CD4-positive, alpha-beta memory T cell (primary cell): ENCODE measurements around the gene SLC25A42. TPM values are rescaled to one million over a fixed set of nuclear protein-coding genes. Genes with fewer than 3 reads are reported as not detected.
A peak's percentile ranks its signal among the peaks of the same experiment; 100 is the strongest.

Source experiments
- CTCF ChIA-PET: fragments of 350-600 bp; sonication (Branson Sonifier 250); formaldehyde crosslinking; loops from one replicate; lab custom pipeline; 2021; ENCODE audit warnings: inconsistent platforms; ENCODE audit not compliant: partially characterized antibody; lab: Charles Lee
- POLR2A ChIA-PET: fragments of 350-600 bp; sonication (Branson Sonifier 250); formaldehyde crosslinking; loops from one replicate; lab custom pipeline; 2021; ENCODE audit not compliant: partially characterized antibody; lab: Charles Lee
- DNase-seq, 5 donors: peaks; one replicate each; pipeline versions ENCODE4 v3.0.0 to v3.0.0-alpha.2; 2020 to 2022; ENCODE audit warnings: mixed read lengths in 1 of 5
- H3K27ac ChIP-seq: one replicate; pipeline ENCODE4 v1.7.0; 2013; ENCODE audit warnings: low read depth, low read length
- H3K27me3 ChIP-seq: 2 replicates; pipeline ENCODE4 v1.7.0; 2013; ENCODE audit warnings: mild to moderate bottlenecking, low read length, moderate library complexity; ENCODE audit not compliant: insufficient read depth
- H3K36me3 ChIP-seq: 2 replicates; pipeline ENCODE4 v1.7.0; 2013; ENCODE audit warnings: mild to moderate bottlenecking, low read length, moderate library complexity; ENCODE audit not compliant: insufficient read depth
- H3K4me1 ChIP-seq: 2 replicates; pipeline ENCODE4 v1.7.0; 2013; ENCODE audit warnings: mild to moderate bottlenecking, low read length, moderate library complexity; ENCODE audit not compliant: insufficient read depth
- H3K4me3 ChIP-seq, 2 donors: one replicate each; pipeline ENCODE4 v1.7.0; 2013; ENCODE audit warnings: low read length in 2 of 2, mild to moderate bottlenecking in 1 of 2
- H3K9me3 ChIP-seq, 2 donors: one replicate each; pipeline ENCODE4 v1.7.0; 2013; ENCODE audit warnings: low read length in 2 of 2, control low read depth in 1 of 2; ENCODE audit not compliant: control insufficient read depth in 1 of 2
- H3K27ac Mint-ChIP-seq, 7 donors: one replicate each; pipeline ENCODE4 v1.8.0; 2020 to 2021; ENCODE audit warnings: mixed read lengths in 7 of 7, mild to moderate bottlenecking in 6 of 7, inconsistent platforms in 3 of 7, moderate library complexity in 3 of 7
- H3K27me3 Mint-ChIP-seq, 2 donors: one replicate each; pipeline ENCODE4 v1.8.0; 2020 to 2021; ENCODE audit warnings: mixed read lengths in 2 of 2
- H3K36me3 Mint-ChIP-seq, 2 donors: one replicate each; pipeline ENCODE4 v1.8.0; 2020 to 2021; ENCODE audit warnings: mixed read lengths in 2 of 2, inconsistent platforms in 1 of 2, mild to moderate bottlenecking in 1 of 2
- H3K4me1 Mint-ChIP-seq, 4 donors: one replicate each; pipeline ENCODE4 v1.8.0; 2020 to 2021; ENCODE audit warnings: mixed read lengths in 4 of 4, mild to moderate bottlenecking in 1 of 4
- H3K4me3 Mint-ChIP-seq, 8 donors: one replicate each; pipeline ENCODE4 v1.8.0; 2020 to 2021; ENCODE audit warnings: mixed read lengths in 8 of 8, mild to moderate bottlenecking in 7 of 8, moderate library complexity in 6 of 8, inconsistent platforms in 3 of 8
- H3K9me3 Mint-ChIP-seq, 8 donors: one replicate each; pipeline ENCODE4 v1.8.0; 2020 to 2021; ENCODE audit warnings: mixed read lengths in 8 of 8, mild to moderate bottlenecking in 5 of 8, inconsistent platforms in 3 of 8, moderate library complexity in 1 of 8
- intact Hi-C: fragments of 100-400 bp; cut with micrococcal nuclease; formaldehyde crosslinking; loops from one replicate; pipeline ENCODE4 v1.15.1; 2023
- polyA plus RNA-seq, 2 donors: library from polyadenylated mRNA; unstranded; fragments of 300-500 nt; fragmentation: Illumina TruSeq; gene quantifications; one replicate each; pipeline ENCODE4 v1.2.3, GENCODE V29; 2021
- total RNA-seq, 2 experiments: library from RNA; stranded (reverse); gene quantifications; one replicate each; pipeline ENCODE4 v1.2.3, GENCODE V29; 2021

Gene SLC25A42
- total and polyA plus RNA-seq, 4 experiments from 2014 or later: 11.3 to 31.6 (median 21.0) TPM

GRCh38 chr19:19077103-19077502 is 13.3 kb downstream of the SLC25A42 start:
- no peak overlapping the region for H3K27ac ChIP-seq
- no peaks in the 10 kb centered on the region for H3K9me3 ChIP-seq
- Mint-ChIP-seq H3K36me3 (peaks cover 10 to 35% of the 10 kb centered on the region in 2 donors), H3K27ac (no peak overlapping the region), H3K9me3 (no peaks in the 10 kb centered on the region), H3K4me3 (no peak overlapping the region), H3K27me3 (no peaks in the 10 kb centered on the region), H3K4me1 (peaks cover 19 to 51% (median 22%) of the 10 kb centered on the region in 4 donors)
- H3K4me3 ChIP-seq: no peak overlapping the region
- intact Hi-C loops: no loop called here
- ChIA-PET POLR2A (no interaction called here), CTCF (no interaction called here)
- DNase-seq: no peak
- H3K36me3 ChIP-seq: peaks cover 9% of the 10 kb centered on the region
- no peaks in the 10 kb centered on the region for H3K4me1 ChIP-seq
- no peaks in the 10 kb centered on the region for H3K27me3 ChIP-seq

GRCh38 chr19:19078801-19079200 is 15.0 kb downstream of the SLC25A42 start:
- Histone ChIP-seq H3K4me3 (no peak overlapping the region), H3K27me3 (no peaks in the 10 kb centered on the region), H3K36me3 (peaks cover 9% of the 10 kb centered on the region), H3K27ac (no peak overlapping the region), H3K9me3 (no peaks in the 10 kb centered on the region), H3K4me1 (no peaks in the 10 kb centered on the region)
- DNase-seq: no peak
- Mint-ChIP-seq H3K36me3 (peaks cover 10 to 36% of the 10 kb centered on the region in 2 donors), H3K27ac (no peak overlapping the region), H3K4me1 (peaks cover 14 to 42% (median 19%) of the 10 kb centered on the region in 4 donors), H3K4me3 (no peak overlapping the region), H3K9me3 (no peaks in the 10 kb centered on the region), H3K27me3 (no peaks in the 10 kb centered on the region)
- intact Hi-C loops: no loop called here
- CTCF ChIA-PET: no interaction called here
- POLR2A ChIA-PET: no interaction called here

GRCh38 chr19:19079571-19079970 is 15.8 kb downstream of the SLC25A42 start:
- Mint-ChIP-seq H3K27ac (no peak overlapping the region), H3K4me3 (no peak overlapping the region), H3K27me3 (no peaks in the 10 kb centered on the region), H3K9me3 (no peaks in the 10 kb centered on the region), H3K36me3 (peaks cover 10 to 34% of the 10 kb centered on the region in 2 donors), H3K4me1 (peaks cover 11 to 36% (median 16%) of the 10 kb centered on the region in 4 donors)
- Histone ChIP-seq H3K9me3 (no peaks in the 10 kb centered on the region), H3K36me3 (peaks cover 9% of the 10 kb centered on the region), H3K27me3 (no peaks in the 10 kb centered on the region), H3K4me1 (no peaks in the 10 kb centered on the region), H3K27ac (no peak overlapping the region), H3K4me3 (no peak overlapping the region)
- ChIA-PET POLR2A (no interaction called here), CTCF (no interaction called here)
- DNase-seq: no peak
- intact Hi-C loops: no loop called here

GRCh38 chr19:19081642-19082151 is 17.9 kb downstream of the SLC25A42 start:
- POLR2A ChIA-PET: no interaction called here
- no peaks in the 10 kb centered on the region for H3K4me1 ChIP-seq
- intact Hi-C loops: no loop called here
- H3K27me3 Mint-ChIP-seq: no peaks in the 10 kb centered on the region
- H3K9me3 Mint-ChIP-seq: no peaks in the 10 kb centered on the region
- no peaks in the 10 kb centered on the region for H3K9me3 ChIP-seq
- no peaks in the 10 kb centered on the region for H3K27me3 ChIP-seq
- no peak overlapping the region for H3K4me3 Mint-ChIP-seq
- peak overlapping the region in 1 of 7 donors; percentile 56 for H3K27ac Mint-ChIP-seq
- no peak for DNase-seq
- H3K4me1 Mint-ChIP-seq: peaks cover 8 to 29% (median 13%) of the 10 kb centered on the region in 4 donors
- H3K27ac ChIP-seq: no peak overlapping the region
- H3K4me3 ChIP-seq: no peak overlapping the region
- CTCF ChIA-PET: no interaction called here
- H3K36me3 Mint-ChIP-seq: peaks cover 10 to 29% of the 10 kb centered on the region in 2 donors
- no peaks in the 10 kb centered on the region for H3K36me3 ChIP-seq

- Histone ChIP-seq H3K4me3 (no peak overlapping the region), H3K9me3 (no peaks in the 10 kb centered on the region), H3K27ac (no peak overlapping the region), H3K27me3 (no peaks in the 10 kb centered on the region), H3K4me1 (no peaks in the 10 kb centered on the region), H3K36me3 (no peaks in the 10 kb centered on the region)
- DNase-seq: no peak
- Mint-ChIP-seq H3K4me1 (peaks cover 8 to 17% (median 11%) of the 10 kb centered on the region in 4 donors), H3K9me3 (no peaks in the 10 kb centered on the region), H3K4me3 (no peak overlapping the region), H3K36me3 (peaks cover 4 to 25% of the 10 kb centered on the region in 2 donors), H3K27ac (peak overlapping the region in 1 of 7 donors; percentile 43), H3K27me3 (no peaks in the 10 kb centered on the region)
- POLR2A ChIA-PET: no interaction called here
- CTCF ChIA-PET: no interaction called here
- intact Hi-C loops: no loop called here
Observed at GRCh38 chr19:19083413-19084178, 19.8 kb downstream of the SLC25A42 start.

- Mint-ChIP-seq H3K27me3 (no peaks in the 10 kb centered on the region), H3K36me3 (peaks cover 0 to 13% of the 10 kb centered on the region in 2 donors), H3K4me3 (no peak overlapping the region), H3K9me3 (no peaks in the 10 kb centered on the region), H3K27ac (no peak overlapping the region), H3K4me1 (peaks cover 0 to 8% (median 4%) of the 10 kb centered on the region in 4 donors)
- Histone ChIP-seq H3K4me1 (no peaks in the 10 kb centered on the region), H3K9me3 (no peaks in the 10 kb centered on the region), H3K36me3 (no peaks in the 10 kb centered on the region), H3K4me3 (no peak overlapping the region), H3K27ac (no peak overlapping the region), H3K27me3 (no peaks in the 10 kb centered on the region)
- intact Hi-C loops: no loop called here
- CTCF ChIA-PET: interaction anchor here (0.8 kb wide), 1 partner anchor 28 kb away, joined by 3 read pairs; no protein-coding TSS in a partner anchor
- POLR2A ChIA-PET: no interaction called here
- no peak for DNase-seq
Observed at GRCh38 chr19:19087676-19088075, 23.9 kb downstream of the SLC25A42 start.

- Histone ChIP-seq H3K27me3 (no peaks in the 10 kb centered on the region), H3K27ac (no peak overlapping the region), H3K36me3 (peaks cover 10% of the 10 kb centered on the region), H3K4me1 (no peaks in the 10 kb centered on the region), H3K9me3 (no peaks in the 10 kb centered on the region), H3K4me3 (no peak overlapping the region)
- ChIA-PET CTCF (no interaction called here), POLR2A (no interaction called here)
- intact Hi-C loops: no loop called here
- Mint-ChIP-seq H3K27ac (no peak overlapping the region), H3K27me3 (no peaks in the 10 kb centered on the region), H3K9me3 (no peaks in the 10 kb centered on the region), H3K4me1 (peaks cover 0 to 3% (median 0%) of the 10 kb centered on the region in 4 donors), H3K4me3 (no peak overlapping the region), H3K36me3 (peaks cover 5 to 17% of the 10 kb centered on the region in 2 donors)
- DNase-seq: no peak
Observed at GRCh38 chr19:19094513-19094912, 30.7 kb downstream of the SLC25A42 start.
